Mucosa of stomach (tissue), 1 donor: ENCODE measurements around the gene FAM78B.

Experiments
- H3K27me3 ChIP-seq: one replicate; pipeline ENCODE4 v1.7.0; 2013; ENCODE audit warnings: mild to moderate bottlenecking, low read length; ENCODE audit not compliant: control insufficient read depth, insufficient read depth
- H3K36me3 ChIP-seq: one replicate; pipeline ENCODE4 v1.7.0; 2013; ENCODE audit warnings: low read length; ENCODE audit not compliant: control insufficient read depth, insufficient read depth
- H3K4me1 ChIP-seq: one replicate; pipeline ENCODE4 v1.7.0; 2013; ENCODE audit warnings: mild to moderate bottlenecking, low read length; ENCODE audit not compliant: control insufficient read depth, insufficient read depth
- H3K4me3 ChIP-seq: one replicate; pipeline ENCODE4 v1.7.0; 2013; ENCODE audit warnings: low read length
- H3K9ac ChIP-seq: one replicate; pipeline ENCODE4 v1.7.0; 2013; ENCODE audit warnings: mild to moderate bottlenecking, low read length, moderate library complexity
- H3K9me3 ChIP-seq: one replicate; pipeline ENCODE4 v1.7.0; 2013; ENCODE audit warnings: mild to moderate bottlenecking, low read length, moderate library complexity; ENCODE audit not compliant: control insufficient read depth
- donor health status: Pancreatic carcinoma.

Gene FAM78B

DNA sequence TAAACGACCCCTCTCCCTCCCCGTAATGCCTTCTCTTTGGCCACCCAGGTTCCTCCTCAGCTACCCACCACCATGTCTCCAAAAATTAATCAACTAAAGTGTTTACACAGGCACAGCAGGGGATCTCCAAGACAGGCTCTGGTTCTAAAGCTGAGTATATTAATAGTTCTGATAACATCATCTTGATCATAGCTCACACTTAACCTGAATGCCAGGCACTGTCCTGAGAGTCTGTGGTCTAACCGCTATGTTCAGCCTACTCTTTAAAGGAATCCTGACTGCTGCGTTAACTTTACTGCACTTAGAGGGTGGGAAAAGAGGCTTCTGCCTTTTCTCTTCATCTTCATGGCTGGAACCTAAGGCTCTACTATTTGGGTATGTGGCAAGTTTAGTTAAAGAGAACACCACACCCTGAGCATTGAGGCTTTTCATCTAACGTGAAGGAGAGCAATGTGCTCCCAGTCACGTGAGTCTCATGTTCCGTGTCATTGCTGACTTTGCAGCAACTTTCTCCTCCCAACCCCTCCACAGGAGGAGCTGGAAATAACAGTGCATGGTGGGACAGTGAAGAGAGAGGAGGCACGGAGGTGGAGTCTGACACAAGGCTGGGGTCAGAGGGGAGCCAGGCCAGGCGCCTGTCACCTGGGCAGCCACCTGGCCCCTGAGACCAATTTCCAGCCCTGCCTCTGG lies 86.4 kb downstream of the FAM78B start:
- H3K4me3 ChIP-seq, result no peak overlapping the region
- no peaks in the 10 kb centered on the region for H3K36me3 ChIP-seq
- H3K9me3 ChIP-seq, result no peaks in the 10 kb centered on the region
- H3K27me3 ChIP-seq, result no peaks in the 10 kb centered on the region
- H3K9ac ChIP-seq, result no peak overlapping the region
- H3K4me1 ChIP-seq, result no peaks in the 10 kb centered on the region

DNA sequence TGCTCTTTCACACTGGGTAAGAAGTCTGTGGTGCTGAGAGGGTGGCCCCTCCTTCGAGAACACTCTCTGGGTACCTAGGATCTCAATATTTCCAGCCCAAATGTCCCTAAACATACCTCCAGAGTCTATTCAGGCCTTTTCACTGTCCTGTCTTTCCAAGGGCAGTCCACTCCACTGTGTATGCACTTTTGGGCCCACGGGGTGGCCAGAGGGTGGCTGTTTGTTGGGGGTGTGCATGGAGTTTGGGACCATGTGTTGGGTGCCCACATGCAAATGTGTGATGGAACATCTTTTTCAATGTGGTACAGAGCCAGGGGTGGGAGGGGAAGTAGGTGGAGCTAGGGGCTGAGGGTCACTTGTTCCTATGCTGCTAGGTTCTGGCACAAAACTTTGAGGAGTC lies 87.5 kb downstream of the FAM78B start:
- Histone ChIP-seq H3K27me3 (no peaks in the 10 kb centered on the region), H3K4me3 (no peak overlapping the region), H3K9me3 (no peaks in the 10 kb centered on the region), H3K4me1 (no peaks in the 10 kb centered on the region), H3K36me3 (no peaks in the 10 kb centered on the region), H3K9ac (no peak overlapping the region)

DNA sequence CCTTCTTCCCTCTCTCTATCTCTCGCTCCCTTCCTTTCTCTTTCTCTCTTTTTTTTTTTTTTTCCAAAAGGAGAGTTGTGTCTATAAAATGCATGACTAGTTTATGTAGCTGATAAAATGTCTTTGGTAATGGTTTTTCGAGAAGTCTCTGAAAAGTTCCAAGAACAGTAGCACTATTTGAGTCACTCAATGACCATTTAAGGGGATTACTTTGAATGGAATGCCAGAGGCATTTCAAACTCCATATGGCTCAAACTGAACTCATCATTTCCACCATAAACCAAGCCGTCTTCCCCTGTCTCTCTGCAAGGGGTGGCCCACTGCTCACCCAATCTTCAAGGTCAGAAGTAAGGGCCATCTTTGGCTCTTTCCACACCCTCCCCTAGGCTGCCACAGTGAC lies 93.3 kb downstream of the FAM78B start:
- Histone ChIP-seq H3K9ac (no peak overlapping the region), H3K4me1 (no peaks in the 10 kb centered on the region), H3K36me3 (no peaks in the 10 kb centered on the region), H3K9me3 (no peaks in the 10 kb centered on the region), H3K4me3 (no peak overlapping the region), H3K27me3 (no peaks in the 10 kb centered on the region)

DNA sequence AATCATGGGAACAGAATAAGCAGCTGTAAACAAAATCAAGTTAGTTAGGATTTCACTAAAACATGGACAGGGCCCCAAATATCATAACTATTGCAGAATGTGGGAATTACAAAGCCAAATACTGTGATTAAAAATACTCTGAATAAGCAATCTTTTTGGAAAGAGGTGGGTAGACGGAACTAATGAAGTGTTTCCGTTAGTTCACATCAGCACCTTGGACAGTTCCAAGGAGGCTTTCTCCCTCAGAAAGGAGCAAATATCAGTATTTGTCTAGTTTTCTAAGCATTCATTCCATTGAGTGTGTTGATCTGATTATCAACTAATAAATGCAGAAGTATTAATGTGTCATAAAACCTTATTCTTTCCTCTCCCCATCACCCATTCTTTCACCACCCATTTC lies 97.4 kb downstream of the FAM78B start:
- Histone ChIP-seq H3K9ac (no peak overlapping the region), H3K4me3 (no peak overlapping the region), H3K36me3 (no peaks in the 10 kb centered on the region), H3K9me3 (no peaks in the 10 kb centered on the region), H3K27me3 (no peaks in the 10 kb centered on the region), H3K4me1 (no peaks in the 10 kb centered on the region)

DNA sequence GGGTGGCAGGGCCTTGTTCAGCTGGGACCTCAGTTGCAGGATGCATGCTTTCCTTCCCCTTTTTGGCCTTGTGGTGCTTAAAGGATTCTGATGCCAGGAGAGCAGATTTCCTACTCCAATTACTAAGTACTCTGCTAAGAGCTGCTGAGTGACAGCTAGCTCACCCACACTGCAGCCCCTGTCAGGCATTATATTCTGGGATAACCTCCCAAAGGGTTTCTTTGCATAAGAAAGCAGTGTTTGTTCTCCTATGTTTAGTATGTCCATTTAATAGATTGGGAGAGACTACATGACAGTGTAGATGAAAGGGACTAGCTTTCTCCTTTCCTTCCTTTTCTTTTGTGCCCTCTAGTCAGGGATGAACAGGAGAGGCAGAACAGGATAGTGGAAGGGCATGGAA lies 100.7 kb downstream of the FAM78B start:
- H3K4me1 ChIP-seq, result no peaks in the 10 kb centered on the region
- H3K9me3 ChIP-seq, result no peaks in the 10 kb centered on the region
- H3K4me3 ChIP-seq, result no peak overlapping the region

DNA sequence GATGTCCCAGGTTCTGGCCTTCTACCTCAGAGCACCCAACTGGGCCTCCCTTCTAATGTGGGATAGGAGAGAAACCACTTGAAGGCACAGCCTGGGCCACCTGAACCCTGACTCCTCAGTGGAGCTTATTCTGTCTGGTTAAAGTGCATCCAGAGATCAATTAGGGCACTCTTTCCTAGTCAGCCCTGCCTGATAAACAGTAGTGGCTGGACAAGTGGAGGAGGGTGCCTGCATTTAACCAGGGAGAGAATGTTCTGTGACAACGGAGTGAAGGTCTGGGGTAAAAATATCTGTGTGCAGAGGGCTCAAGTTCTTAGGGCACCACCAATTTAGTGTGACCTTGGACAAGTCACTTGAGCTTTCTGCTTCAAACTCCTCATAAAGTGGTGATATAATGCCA lies 101.8 kb downstream of the FAM78B start:
- no peak overlapping the region for H3K4me3 ChIP-seq
- no peaks in the 10 kb centered on the region for H3K4me1 ChIP-seq
- no peaks in the 10 kb centered on the region for H3K27me3 ChIP-seq
- H3K36me3 ChIP-seq, result no peaks in the 10 kb centered on the region
- H3K9me3 ChIP-seq, result no peaks in the 10 kb centered on the region
- no peak overlapping the region for H3K9ac ChIP-seq

More for the DNA sequence above, 100.7 kb downstream of the FAM78B start:
- Histone ChIP-seq H3K9ac (no peak overlapping the region), H3K36me3 (no peaks in the 10 kb centered on the region), H3K27me3 (no peaks in the 10 kb centered on the region)

DNA sequence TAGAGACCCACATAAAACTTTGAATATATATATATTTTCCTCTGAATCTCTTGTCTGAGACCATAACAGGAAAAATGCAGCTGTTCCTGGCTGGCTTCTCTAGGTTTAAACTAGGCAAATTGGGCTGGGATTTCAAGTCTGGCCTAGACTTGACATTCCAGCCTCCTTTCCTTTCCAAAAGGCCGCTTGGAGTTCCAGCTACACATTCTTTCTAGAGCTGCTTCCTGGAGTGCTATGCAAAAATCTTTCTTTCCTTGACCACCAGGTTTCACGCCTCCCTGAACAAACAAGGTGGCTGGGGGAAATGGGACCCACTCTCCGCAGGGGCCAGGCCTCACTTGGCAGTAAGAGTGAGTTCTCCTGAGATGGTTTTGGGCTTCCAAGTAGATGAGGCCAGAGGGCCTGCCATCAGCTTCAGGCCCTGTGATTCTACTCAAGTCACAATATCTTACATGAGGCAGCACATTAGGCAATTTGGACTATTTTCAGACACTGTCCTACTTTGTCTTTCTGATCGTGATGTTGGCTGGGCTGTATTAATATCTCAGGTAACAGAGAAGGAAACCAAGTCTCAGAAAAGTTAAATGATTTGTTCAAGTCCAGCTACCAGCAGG lies 102.4 kb downstream of the FAM78B start:
- Histone ChIP-seq H3K36me3 (no peaks in the 10 kb centered on the region), H3K9ac (no peak overlapping the region), H3K4me1 (no peaks in the 10 kb centered on the region), H3K4me3 (no peak overlapping the region), H3K9me3 (no peaks in the 10 kb centered on the region), H3K27me3 (no peaks in the 10 kb centered on the region)

DNA sequence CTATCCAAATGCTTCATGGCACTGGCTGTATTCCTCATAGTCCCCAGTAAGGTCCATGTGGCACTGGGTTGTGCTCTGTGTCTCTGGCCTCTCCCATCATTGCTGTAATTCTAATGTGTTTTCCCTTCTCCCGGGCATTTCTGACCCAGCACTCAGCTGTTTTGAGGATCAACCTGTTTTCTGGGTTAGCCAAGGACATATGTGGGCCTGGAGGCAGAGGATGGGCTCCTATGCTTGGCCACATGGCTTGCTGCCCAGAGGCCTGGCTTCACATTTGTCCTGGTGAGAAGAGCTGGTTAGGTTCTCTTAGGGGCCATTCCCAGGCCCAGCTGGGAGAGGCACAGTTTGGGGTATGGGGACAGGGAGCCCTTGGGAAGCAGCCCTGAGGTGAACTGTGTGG lies 103.1 kb downstream of the FAM78B start:
- Histone ChIP-seq H3K9ac (no peak overlapping the region), H3K4me3 (no peak overlapping the region), H3K27me3 (no peaks in the 10 kb centered on the region), H3K9me3 (no peaks in the 10 kb centered on the region), H3K36me3 (no peaks in the 10 kb centered on the region), H3K4me1 (no peaks in the 10 kb centered on the region)

DNA sequence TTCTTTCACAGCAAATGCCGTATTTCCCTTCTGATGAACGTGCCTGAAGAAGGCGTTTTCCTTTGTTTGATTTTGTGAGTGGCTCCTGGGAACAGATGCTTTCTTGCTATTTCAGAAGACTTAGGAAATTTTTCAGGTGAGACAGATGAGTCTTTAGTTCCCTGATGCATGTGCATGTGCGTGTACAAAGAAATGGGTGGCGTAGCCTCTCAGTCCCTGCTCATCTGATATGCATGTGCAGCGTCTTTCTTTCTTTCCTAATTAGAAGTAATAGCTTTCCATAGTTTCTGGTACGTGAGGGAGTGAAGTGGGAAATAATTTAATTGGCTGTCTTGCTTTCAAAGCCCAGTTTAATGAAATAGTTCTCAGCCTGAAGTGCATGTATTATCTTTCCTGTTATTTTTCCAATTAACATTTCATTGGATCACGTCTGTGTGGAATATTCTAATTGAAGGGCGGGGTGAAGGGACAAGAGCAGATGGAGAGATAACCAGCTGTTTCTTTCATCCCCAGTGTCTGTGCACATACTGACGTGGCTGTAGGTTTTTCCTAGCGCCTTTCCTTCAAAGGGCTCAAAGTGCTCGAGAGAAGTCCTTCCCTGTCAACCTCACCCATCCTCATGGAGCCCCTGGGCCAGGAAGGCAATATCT lies 104.3 kb downstream of the FAM78B start:
- H3K9me3 ChIP-seq, result no peaks in the 10 kb centered on the region
- H3K36me3 ChIP-seq, result no peaks in the 10 kb centered on the region
- no peak overlapping the region for H3K9ac ChIP-seq
- H3K27me3 ChIP-seq, result no peaks in the 10 kb centered on the region
- no peak overlapping the region for H3K4me3 ChIP-seq
- no peaks in the 10 kb centered on the region for H3K4me1 ChIP-seq

DNA sequence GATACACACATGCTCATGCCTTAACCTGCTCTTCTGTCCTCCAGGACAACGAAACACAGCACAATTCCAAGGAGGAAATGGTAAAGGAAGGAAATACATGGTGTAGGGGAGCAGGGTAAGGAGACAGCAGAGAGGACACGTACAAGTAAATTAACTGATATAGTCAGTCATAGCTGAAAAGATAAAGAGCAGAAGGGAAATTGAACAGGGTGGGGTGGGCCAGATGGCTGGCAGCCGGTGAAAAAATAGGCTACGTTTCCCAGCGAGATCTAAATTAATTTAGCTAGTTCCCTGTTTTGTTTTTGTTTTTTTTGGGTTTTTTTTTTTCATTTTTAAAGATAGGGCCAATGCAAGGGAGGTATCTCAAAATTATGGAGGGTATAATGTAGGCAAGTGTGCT lies 109.2 kb downstream of the FAM78B start:
- H3K4me3 ChIP-seq, result no peak overlapping the region
- H3K9ac ChIP-seq, result no peak overlapping the region
- H3K9me3 ChIP-seq, result no peaks in the 10 kb centered on the region
- no peaks in the 10 kb centered on the region for H3K4me1 ChIP-seq
- no peaks in the 10 kb centered on the region for H3K27me3 ChIP-seq
- no peaks in the 10 kb centered on the region for H3K36me3 ChIP-seq

DNA sequence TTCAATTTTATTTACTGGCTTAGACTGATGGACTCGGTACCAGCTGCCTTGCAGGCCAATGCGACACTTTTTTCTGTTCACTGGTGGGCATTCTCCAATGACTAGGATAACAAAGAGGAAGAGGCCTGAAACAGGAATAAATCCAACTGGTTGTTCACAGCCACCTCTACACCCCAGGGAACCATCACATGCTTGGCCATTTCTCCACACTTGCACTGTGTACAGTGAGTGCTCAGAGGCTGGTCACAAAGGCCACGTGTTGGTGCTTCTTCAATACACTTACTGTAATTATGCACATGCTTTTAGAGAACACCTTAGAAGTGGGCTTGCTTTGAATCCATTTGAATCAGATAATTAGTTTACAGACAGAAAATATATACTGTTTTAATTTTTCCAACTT lies 113.4 kb downstream of the FAM78B start:
- Histone ChIP-seq H3K4me3 (no peak overlapping the region), H3K4me1 (no peaks in the 10 kb centered on the region), H3K36me3 (no peaks in the 10 kb centered on the region), H3K9me3 (no peaks in the 10 kb centered on the region), H3K27me3 (no peaks in the 10 kb centered on the region), H3K9ac (no peak overlapping the region)

DNA sequence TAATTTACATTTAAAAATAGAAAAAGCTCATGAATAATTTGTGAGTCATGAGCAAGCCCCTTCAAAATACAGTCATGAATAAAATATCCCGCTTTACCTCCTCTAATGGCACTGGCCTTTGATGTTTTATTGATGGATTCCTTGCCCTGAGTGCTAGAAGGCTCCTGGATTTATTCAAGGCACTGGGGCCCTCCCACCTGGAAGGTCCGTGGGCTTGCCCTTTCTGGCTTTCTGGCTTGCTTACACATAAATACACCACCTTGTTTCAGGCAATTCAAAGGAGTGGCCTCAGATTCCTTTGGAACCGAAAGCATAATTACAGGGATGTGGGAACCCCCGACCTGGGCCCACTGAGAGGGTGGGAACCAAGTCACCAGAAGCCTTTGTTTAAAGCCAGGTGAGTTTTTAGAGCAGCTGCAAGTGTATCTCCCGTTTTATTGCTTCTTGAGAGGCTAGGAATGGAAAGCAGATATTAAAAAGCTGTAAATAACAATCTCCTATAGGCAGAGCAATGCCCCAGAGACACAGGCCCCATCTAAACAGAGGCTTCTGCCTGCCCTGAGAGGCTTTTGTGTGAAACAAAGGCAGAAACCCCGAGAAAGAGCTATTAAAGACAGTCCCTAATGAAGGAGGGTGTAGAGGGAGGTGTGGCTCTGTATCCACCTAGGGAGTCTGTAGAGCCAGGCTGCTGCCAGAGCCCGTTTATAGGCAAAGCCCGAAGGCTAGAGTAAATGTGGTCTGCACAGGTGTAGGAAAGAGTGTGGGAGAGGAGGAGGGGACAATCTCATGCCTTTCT lies 126.4 kb downstream of the FAM78B start:
- Histone ChIP-seq H3K4me1 (no peaks in the 10 kb centered on the region), H3K27me3 (no peaks in the 10 kb centered on the region), H3K9me3 (no peaks in the 10 kb centered on the region), H3K4me3 (no peak overlapping the region), H3K9ac (no peak overlapping the region), H3K36me3 (no peaks in the 10 kb centered on the region)
